Measurements from ENCODE around the gene GPATCH3. TPM values are rescaled to one million over a fixed set of nuclear protein-coding genes. Genes with fewer than 3 reads are reported as not detected.
A peak's percentile ranks its signal among the peaks of the same experiment; 100 is the strongest.

GPATCH3 gene
- total RNA-seq, 1 donor from 2014 or later: 23.5 TPM

- Mint-ChIP-seq H3K9me3 (no peaks in the 10 kb centered on the region), H3K36me3 (no peaks in the 10 kb centered on the region), H3K4me3 (no peak overlapping the region), H3K27me3 (ENCODE audit: low read depth) (no peaks in the 10 kb centered on the region), H3K27ac (no peak overlapping the region), H3K4me1 (no peaks in the 10 kb centered on the region)
- DNase-seq (ENCODE audit: low spot score in 2 of 2, unreplicated experiment in 2 of 2): no peak
- no peak for TF ChIP-seq CTCF (IDR thresholded peaks at IDR 0.05; ENCODE audit: unreplicated experiment)
Measured at GRCh38 chr1:26907071-26907917, 7.0 kb upstream of the GPATCH3 start.

GRCh38 chr1:26900815-26901511, 696 bp upstream of the GPATCH3 start:
- no peak for TF ChIP-seq CTCF (IDR thresholded peaks at IDR 0.05; ENCODE audit: unreplicated experiment)
- no peaks in the 10 kb centered on the region for H3K27me3 Mint-ChIP-seq (ENCODE audit: low read depth)
- peak overlapping the region; percentile 98 for H3K4me3 Mint-ChIP-seq
- H3K27ac Mint-ChIP-seq: peak overlapping the region; percentile 99
- peaks cover 21% of the 10 kb centered on the region for H3K4me1 Mint-ChIP-seq
- DNase-seq (ENCODE audit: low spot score in 2 of 2, unreplicated experiment in 2 of 2): no peak
- H3K9me3 Mint-ChIP-seq: no peaks in the 10 kb centered on the region
- peaks cover 8% of the 10 kb centered on the region for H3K36me3 Mint-ChIP-seq

GRCh38 chr1:26897351-26897750, 2.9 kb downstream of the GPATCH3 start:
- Mint-ChIP-seq H3K36me3 (peaks cover 22% of the 10 kb centered on the region), H3K9me3 (no peaks in the 10 kb centered on the region), H3K4me1 (peaks cover 21% of the 10 kb centered on the region), H3K27me3 (ENCODE audit: low read depth) (no peaks in the 10 kb centered on the region), H3K4me3 (no peak overlapping the region), H3K27ac (no peak overlapping the region)
- DNase-seq (ENCODE audit: low spot score in 2 of 2, unreplicated experiment in 2 of 2): no peak
- TF ChIP-seq CTCF (IDR thresholded peaks at IDR 0.05; ENCODE audit: unreplicated experiment): no peak

- H3K4me1 Mint-ChIP-seq: peaks cover 15% of the 10 kb centered on the region
- no peak for DNase-seq (ENCODE audit: low spot score in 2 of 2, unreplicated experiment in 2 of 2)
- no peak for TF ChIP-seq CTCF (IDR thresholded peaks at IDR 0.05; ENCODE audit: unreplicated experiment)
- H3K9me3 Mint-ChIP-seq: no peaks in the 10 kb centered on the region
- H3K27me3 Mint-ChIP-seq (ENCODE audit: low read depth): no peaks in the 10 kb centered on the region
- peaks cover 22% of the 10 kb centered on the region for H3K36me3 Mint-ChIP-seq
- no peak overlapping the region for H3K4me3 Mint-ChIP-seq
- H3K27ac Mint-ChIP-seq: no peak overlapping the region
Measured at GRCh38 chr1:26894263-26894662, 6.0 kb downstream of the GPATCH3 start.

- Mint-ChIP-seq H3K27me3 (ENCODE audit: low read depth) (no peaks in the 10 kb centered on the region), H3K9me3 (no peaks in the 10 kb centered on the region), H3K36me3 (peaks cover 27% of the 10 kb centered on the region), H3K4me3 (peak overlapping the region; percentile 86), H3K4me1 (peaks cover 24% of the 10 kb centered on the region), H3K27ac (peak overlapping the region; percentile 97)
- no peak for DNase-seq (ENCODE audit: low spot score in 2 of 2, unreplicated experiment in 2 of 2)
- TF ChIP-seq CTCF (IDR thresholded peaks at IDR 0.05; ENCODE audit: unreplicated experiment): no peak
Measured at GRCh38 chr1:26890467-26890796, 9.8 kb downstream of the GPATCH3 start.

Measured in mesothelial cell of epicardium (in vitro differentiated cells).